ENCODE data around the gene RBM26. TPM values are rescaled to one million over a fixed set of nuclear protein-coding genes. Genes with fewer than 3 reads are reported as not detected.

Gene RBM26
- total RNA-seq, 1 donor from 2014 or later, result 31.3 TPM

DNA sequence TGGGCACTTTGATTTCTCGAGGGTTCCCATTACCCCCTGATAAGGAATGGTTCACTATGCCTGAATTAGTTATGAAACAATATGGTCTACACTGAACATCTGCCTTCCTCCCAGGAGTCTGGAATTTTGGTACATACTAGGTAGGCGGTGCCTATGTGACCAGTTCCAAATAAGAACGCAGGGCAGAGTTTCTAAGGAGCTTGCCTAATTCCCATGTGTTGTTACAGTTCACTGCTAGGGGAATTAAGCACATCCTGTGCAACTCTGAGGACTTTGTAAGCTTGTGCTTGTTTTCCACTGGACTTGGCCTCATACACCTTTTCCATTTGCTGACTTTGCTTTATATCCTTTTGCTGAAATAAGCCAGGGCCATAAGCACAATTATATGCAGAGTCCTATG lies 29.2 kb downstream of the RBM26 start:
- Histone ChIP-seq H3K9me3 (ENCODE audit: control insufficient read depth in 3 of 3, low read length in 3 of 3) (no peaks in the 10 kb centered on the region), H3K27ac (ENCODE audit: low read depth, low read length) (no peak overlapping the region), H3K4me1 (ENCODE audit: control insufficient read depth in 3 of 3, insufficient read depth in 3 of 3, low read length in 3 of 3) (no peaks in the 10 kb centered on the region), H3K4me3 (ENCODE audit: low read length in 3 of 3) (no peak overlapping the region), H3K36me3 (ENCODE audit: control insufficient read depth in 3 of 3, insufficient read depth in 3 of 3, low read length in 3 of 3) (peaks cover 15 to 29% (median 22%) of the 10 kb centered on the region in 3 donors), H3K9ac (ENCODE audit: low read depth in 1 of 3, low read length in 3 of 3) (no peak overlapping the region), H3K27me3 (ENCODE audit: control insufficient read depth in 3 of 3, insufficient read depth in 3 of 3, low read length in 3 of 3) (no peaks in the 10 kb centered on the region)

DNA sequence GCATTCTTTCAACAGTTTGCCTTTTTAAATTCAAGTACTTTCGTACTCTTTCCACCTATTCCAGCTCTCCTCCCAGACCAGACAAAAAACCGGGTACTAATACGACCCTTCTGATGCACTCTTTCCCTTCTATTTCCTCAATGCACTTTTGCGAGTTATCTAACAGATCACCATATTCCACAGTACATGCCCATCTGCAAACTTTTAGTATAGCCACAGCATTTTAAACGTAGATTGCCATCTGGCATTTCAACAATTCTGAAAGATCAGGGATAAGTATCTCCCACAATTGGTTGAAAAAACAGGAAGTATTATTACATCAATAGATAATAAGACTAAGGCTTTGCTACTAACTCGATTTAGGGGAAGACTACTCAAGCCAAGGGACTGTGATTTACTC lies 31.5 kb downstream of the RBM26 start:
- Histone ChIP-seq H3K4me1 (ENCODE audit: control insufficient read depth in 3 of 3, insufficient read depth in 3 of 3, low read length in 3 of 3) (no peaks in the 10 kb centered on the region), H3K27me3 (ENCODE audit: control insufficient read depth in 3 of 3, insufficient read depth in 3 of 3, low read length in 3 of 3) (no peaks in the 10 kb centered on the region), H3K9me3 (ENCODE audit: control insufficient read depth in 3 of 3, low read length in 3 of 3) (no peaks in the 10 kb centered on the region), H3K9ac (ENCODE audit: low read depth in 1 of 3, low read length in 3 of 3) (no peak overlapping the region), H3K4me3 (ENCODE audit: low read length in 3 of 3) (no peak overlapping the region), H3K36me3 (ENCODE audit: control insufficient read depth in 3 of 3, insufficient read depth in 3 of 3, low read length in 3 of 3) (peaks cover 29 to 44% (median 40%) of the 10 kb centered on the region in 3 donors), H3K27ac (ENCODE audit: low read depth, low read length) (no peak overlapping the region)

DNA sequence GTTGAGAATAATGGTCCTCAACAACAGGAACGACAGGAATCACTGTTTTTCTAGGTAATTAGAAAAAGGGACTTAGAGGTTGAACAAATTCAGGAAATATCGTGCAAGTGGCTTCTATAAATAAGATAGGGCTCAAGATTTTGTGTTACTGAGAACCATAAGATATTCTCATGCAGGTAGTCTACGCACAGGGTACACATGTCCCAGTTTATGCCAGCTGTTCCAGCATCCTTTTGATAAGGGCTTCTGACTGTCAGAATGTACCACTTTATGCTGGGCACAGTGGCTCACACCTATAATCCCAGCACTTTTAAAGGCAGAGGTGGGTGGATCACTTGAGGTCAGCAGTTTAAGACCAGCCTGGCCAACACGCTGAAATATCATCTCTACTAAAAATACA lies 32.1 kb downstream of the RBM26 start:
- no peaks in the 10 kb centered on the region for H3K9me3 ChIP-seq (ENCODE audit: control insufficient read depth in 3 of 3, low read length in 3 of 3)
- peaks cover 29 to 48% (median 40%) of the 10 kb centered on the region in 3 donors for H3K36me3 ChIP-seq (ENCODE audit: control insufficient read depth in 3 of 3, insufficient read depth in 3 of 3, low read length in 3 of 3)
- no peak overlapping the region for H3K9ac ChIP-seq (ENCODE audit: low read depth in 1 of 3, low read length in 3 of 3)
- no peak overlapping the region for H3K27ac ChIP-seq (ENCODE audit: low read depth, low read length)
- no peak overlapping the region for H3K4me3 ChIP-seq (ENCODE audit: low read length in 3 of 3)
- no peaks in the 10 kb centered on the region for H3K27me3 ChIP-seq (ENCODE audit: control insufficient read depth in 3 of 3, insufficient read depth in 3 of 3, low read length in 3 of 3)
- H3K4me1 ChIP-seq (ENCODE audit: control insufficient read depth in 3 of 3, insufficient read depth in 3 of 3, low read length in 3 of 3), result no peaks in the 10 kb centered on the region

DNA sequence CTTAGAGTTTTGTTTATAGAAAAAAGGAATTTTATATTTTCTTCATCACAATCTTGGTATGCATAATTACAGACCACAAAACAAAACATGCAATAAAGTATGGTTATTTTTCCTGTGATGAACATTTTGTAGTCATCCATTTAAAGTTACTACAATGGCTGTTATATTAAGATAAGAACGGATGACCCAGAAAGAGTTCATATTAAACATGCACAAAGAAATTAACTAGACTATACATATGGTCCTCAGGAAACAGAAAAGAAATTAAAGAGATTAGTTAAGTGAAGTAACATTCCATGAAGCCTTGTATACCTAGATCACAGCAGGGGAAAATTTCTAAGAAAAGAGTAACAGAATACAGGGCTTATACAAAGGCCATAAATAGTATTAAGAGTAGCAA lies 36.8 kb downstream of the RBM26 start:
- no peak overlapping the region for H3K4me3 ChIP-seq (ENCODE audit: low read length in 3 of 3)
- no peaks in the 10 kb centered on the region for H3K27me3 ChIP-seq (ENCODE audit: control insufficient read depth in 3 of 3, insufficient read depth in 3 of 3, low read length in 3 of 3)
- no peaks in the 10 kb centered on the region for H3K9me3 ChIP-seq (ENCODE audit: control insufficient read depth in 3 of 3, low read length in 3 of 3)
- H3K27ac ChIP-seq (ENCODE audit: low read depth, low read length), result no peak overlapping the region
- H3K4me1 ChIP-seq (ENCODE audit: control insufficient read depth in 3 of 3, insufficient read depth in 3 of 3, low read length in 3 of 3), result no peaks in the 10 kb centered on the region
- H3K36me3 ChIP-seq (ENCODE audit: control insufficient read depth in 3 of 3, insufficient read depth in 3 of 3, low read length in 3 of 3), result peaks cover 29 to 57% (median 53%) of the 10 kb centered on the region in 3 donors
- no peak overlapping the region for H3K9ac ChIP-seq (ENCODE audit: low read depth in 1 of 3, low read length in 3 of 3)

GRCh38 chr13:79365981-79366380 lies 40.1 kb downstream of the RBM26 start:
- Histone ChIP-seq H3K36me3 (ENCODE audit: control insufficient read depth in 3 of 3, insufficient read depth in 3 of 3, low read length in 3 of 3) (peaks cover 23 to 57% (median 46%) of the 10 kb centered on the region in 3 donors), H3K9me3 (ENCODE audit: control insufficient read depth in 3 of 3, low read length in 3 of 3) (no peaks in the 10 kb centered on the region), H3K4me1 (ENCODE audit: control insufficient read depth in 3 of 3, insufficient read depth in 3 of 3, low read length in 3 of 3) (no peaks in the 10 kb centered on the region), H3K4me3 (ENCODE audit: low read length in 3 of 3) (no peak overlapping the region), H3K27ac (ENCODE audit: low read depth, low read length) (no peak overlapping the region), H3K27me3 (ENCODE audit: control insufficient read depth in 3 of 3, insufficient read depth in 3 of 3, low read length in 3 of 3) (no peaks in the 10 kb centered on the region), H3K9ac (ENCODE audit: low read depth in 1 of 3, low read length in 3 of 3) (no peak overlapping the region)

GRCh38 chr13:79361299-79361698 lies 44.8 kb downstream of the RBM26 start:
- Histone ChIP-seq H3K27me3 (ENCODE audit: control insufficient read depth in 3 of 3, insufficient read depth in 3 of 3, low read length in 3 of 3) (no peaks in the 10 kb centered on the region), H3K9me3 (ENCODE audit: control insufficient read depth in 3 of 3, low read length in 3 of 3) (no peaks in the 10 kb centered on the region), H3K9ac (ENCODE audit: low read depth in 1 of 3, low read length in 3 of 3) (no peak overlapping the region), H3K4me3 (ENCODE audit: low read length in 3 of 3) (no peak overlapping the region), H3K4me1 (ENCODE audit: control insufficient read depth in 3 of 3, insufficient read depth in 3 of 3, low read length in 3 of 3) (no peaks in the 10 kb centered on the region), H3K27ac (ENCODE audit: low read depth, low read length) (no peak overlapping the region), H3K36me3 (ENCODE audit: control insufficient read depth in 3 of 3, insufficient read depth in 3 of 3, low read length in 3 of 3) (peaks cover 11 to 37% (median 24%) of the 10 kb centered on the region in 3 donors)

DNA sequence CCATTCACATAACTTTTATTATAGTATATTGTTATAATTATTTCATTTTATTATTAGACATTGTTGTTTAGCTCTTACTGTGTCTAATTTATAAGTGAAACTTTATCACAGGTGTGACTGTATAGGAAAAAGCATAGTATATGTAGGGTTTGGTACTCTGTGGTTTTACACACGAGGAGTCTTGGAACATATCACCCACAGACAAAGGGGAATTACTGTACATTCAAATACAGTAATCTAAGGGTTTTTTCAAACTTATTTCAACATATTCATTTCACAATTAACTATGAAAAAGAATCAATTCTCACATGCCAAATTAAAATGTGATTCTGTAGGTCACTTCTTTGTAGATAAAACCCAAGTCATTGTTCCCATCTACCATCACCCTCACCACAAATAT lies 46.0 kb downstream of the RBM26 start:
- peaks cover 7 to 34% (median 15%) of the 10 kb centered on the region in 3 donors for H3K36me3 ChIP-seq (ENCODE audit: control insufficient read depth in 3 of 3, insufficient read depth in 3 of 3, low read length in 3 of 3)
- no peak overlapping the region for H3K9ac ChIP-seq (ENCODE audit: low read depth in 1 of 3, low read length in 3 of 3)
- no peaks in the 10 kb centered on the region for H3K9me3 ChIP-seq (ENCODE audit: control insufficient read depth in 3 of 3, low read length in 3 of 3)
- no peaks in the 10 kb centered on the region for H3K4me1 ChIP-seq (ENCODE audit: control insufficient read depth in 3 of 3, insufficient read depth in 3 of 3, low read length in 3 of 3)
- H3K4me3 ChIP-seq (ENCODE audit: low read length in 3 of 3), result no peak overlapping the region
- H3K27me3 ChIP-seq (ENCODE audit: control insufficient read depth in 3 of 3, insufficient read depth in 3 of 3, low read length in 3 of 3), result no peaks in the 10 kb centered on the region
- no peak overlapping the region for H3K27ac ChIP-seq (ENCODE audit: low read depth, low read length)

DNA sequence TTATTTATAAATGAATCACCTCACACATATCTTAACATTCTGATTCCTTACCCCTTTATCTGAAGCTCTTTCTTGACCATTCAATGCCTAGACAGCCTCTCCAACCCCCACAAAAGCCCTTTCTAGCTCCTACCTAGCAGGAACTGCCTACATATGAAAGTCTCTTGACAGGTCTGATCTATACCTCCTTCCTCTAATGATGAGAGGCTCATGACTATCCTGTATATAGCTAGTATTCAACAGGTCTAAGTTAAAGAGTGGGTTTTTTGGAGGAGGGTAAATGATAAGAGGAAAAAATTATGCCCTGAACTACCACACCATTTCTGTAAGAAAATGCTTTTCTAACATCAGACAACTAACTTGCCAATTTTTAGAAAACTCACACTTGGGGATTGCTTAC lies 47.0 kb downstream of the RBM26 start:
- H3K27me3 ChIP-seq (ENCODE audit: control insufficient read depth in 3 of 3, insufficient read depth in 3 of 3, low read length in 3 of 3), result no peaks in the 10 kb centered on the region
- H3K9me3 ChIP-seq (ENCODE audit: control insufficient read depth in 3 of 3, low read length in 3 of 3), result no peaks in the 10 kb centered on the region
- H3K4me3 ChIP-seq (ENCODE audit: low read length in 3 of 3), result no peak overlapping the region
- H3K27ac ChIP-seq (ENCODE audit: low read depth, low read length), result no peak overlapping the region
- H3K4me1 ChIP-seq (ENCODE audit: control insufficient read depth in 3 of 3, insufficient read depth in 3 of 3, low read length in 3 of 3), result no peaks in the 10 kb centered on the region
- no peak overlapping the region for H3K9ac ChIP-seq (ENCODE audit: low read depth in 1 of 3, low read length in 3 of 3)
- peaks cover 11 to 36% (median 14%) of the 10 kb centered on the region in 3 donors for H3K36me3 ChIP-seq (ENCODE audit: control insufficient read depth in 3 of 3, insufficient read depth in 3 of 3, low read length in 3 of 3)

GRCh38 chr13:79354285-79354684 lies 51.8 kb downstream of the RBM26 start:
- H3K4me1 ChIP-seq (ENCODE audit: control insufficient read depth in 3 of 3, insufficient read depth in 3 of 3, low read length in 3 of 3), result no peaks in the 10 kb centered on the region
- peaks cover 9 to 38% (median 20%) of the 10 kb centered on the region in 3 donors for H3K36me3 ChIP-seq (ENCODE audit: control insufficient read depth in 3 of 3, insufficient read depth in 3 of 3, low read length in 3 of 3)
- no peaks in the 10 kb centered on the region for H3K27me3 ChIP-seq (ENCODE audit: control insufficient read depth in 3 of 3, insufficient read depth in 3 of 3, low read length in 3 of 3)
- H3K9me3 ChIP-seq (ENCODE audit: control insufficient read depth in 3 of 3, low read length in 3 of 3), result no peaks in the 10 kb centered on the region
- H3K9ac ChIP-seq (ENCODE audit: low read depth in 1 of 3, low read length in 3 of 3), result no peak overlapping the region
- H3K4me3 ChIP-seq (ENCODE audit: low read length in 3 of 3), result no peak overlapping the region
- H3K27ac ChIP-seq (ENCODE audit: low read depth, low read length), result no peak overlapping the region

GRCh38 chr13:79353693-79354092 lies 52.4 kb downstream of the RBM26 start:
- Histone ChIP-seq H3K36me3 (ENCODE audit: control insufficient read depth in 3 of 3, insufficient read depth in 3 of 3, low read length in 3 of 3) (peaks cover 6 to 33% (median 17%) of the 10 kb centered on the region in 3 donors), H3K4me3 (ENCODE audit: low read length in 3 of 3) (no peak overlapping the region), H3K9me3 (ENCODE audit: control insufficient read depth in 3 of 3, low read length in 3 of 3) (no peaks in the 10 kb centered on the region), H3K9ac (ENCODE audit: low read depth in 1 of 3, low read length in 3 of 3) (no peak overlapping the region), H3K27ac (ENCODE audit: low read depth, low read length) (no peak overlapping the region), H3K27me3 (ENCODE audit: control insufficient read depth in 3 of 3, insufficient read depth in 3 of 3, low read length in 3 of 3) (no peaks in the 10 kb centered on the region), H3K4me1 (ENCODE audit: control insufficient read depth in 3 of 3, insufficient read depth in 3 of 3, low read length in 3 of 3) (no peaks in the 10 kb centered on the region)

DNA sequence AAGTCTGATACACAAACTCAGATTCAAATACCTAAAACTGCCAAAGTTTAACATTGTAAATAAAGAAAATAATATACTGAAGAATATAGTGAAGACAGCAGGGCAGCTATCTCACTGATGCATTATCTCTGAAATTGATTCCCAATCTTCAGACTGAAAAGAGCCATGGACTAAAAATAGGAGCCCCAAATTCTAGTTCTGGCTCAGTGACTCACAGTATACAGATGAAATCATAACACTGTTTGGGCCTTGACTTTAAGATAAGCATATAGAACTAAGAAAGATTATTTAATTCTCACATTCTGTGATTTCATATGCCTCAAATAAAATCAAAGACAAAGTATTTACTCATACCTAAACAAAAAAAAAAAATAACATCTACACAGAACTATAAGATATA lies 53.9 kb downstream of the RBM26 start:
- H3K36me3 ChIP-seq (ENCODE audit: control insufficient read depth in 3 of 3, insufficient read depth in 3 of 3, low read length in 3 of 3), result peaks cover 6 to 30% (median 17%) of the 10 kb centered on the region in 3 donors
- H3K4me3 ChIP-seq (ENCODE audit: low read length in 3 of 3), result no peak overlapping the region
- H3K9me3 ChIP-seq (ENCODE audit: control insufficient read depth in 3 of 3, low read length in 3 of 3), result no peaks in the 10 kb centered on the region
- H3K4me1 ChIP-seq (ENCODE audit: control insufficient read depth in 3 of 3, insufficient read depth in 3 of 3, low read length in 3 of 3), result no peaks in the 10 kb centered on the region
- H3K9ac ChIP-seq (ENCODE audit: low read depth in 1 of 3, low read length in 3 of 3), result no peak overlapping the region
- H3K27ac ChIP-seq (ENCODE audit: low read depth, low read length), result no peak overlapping the region
- H3K27me3 ChIP-seq (ENCODE audit: control insufficient read depth in 3 of 3, insufficient read depth in 3 of 3, low read length in 3 of 3), result no peaks in the 10 kb centered on the region
